Measurements from ENCODE around the gene GDF11.

Gene GDF11

GRCh38 chr12:55728939-55729818, 13.7 kb upstream of the GDF11 start, which contains the start of gene CD63:
Gene CD63 (minus strand): TSS chr12:55729009. CDS start chr12:55728341, 668 bp downstream.
- TF ChIP-seq, protein P1, sequence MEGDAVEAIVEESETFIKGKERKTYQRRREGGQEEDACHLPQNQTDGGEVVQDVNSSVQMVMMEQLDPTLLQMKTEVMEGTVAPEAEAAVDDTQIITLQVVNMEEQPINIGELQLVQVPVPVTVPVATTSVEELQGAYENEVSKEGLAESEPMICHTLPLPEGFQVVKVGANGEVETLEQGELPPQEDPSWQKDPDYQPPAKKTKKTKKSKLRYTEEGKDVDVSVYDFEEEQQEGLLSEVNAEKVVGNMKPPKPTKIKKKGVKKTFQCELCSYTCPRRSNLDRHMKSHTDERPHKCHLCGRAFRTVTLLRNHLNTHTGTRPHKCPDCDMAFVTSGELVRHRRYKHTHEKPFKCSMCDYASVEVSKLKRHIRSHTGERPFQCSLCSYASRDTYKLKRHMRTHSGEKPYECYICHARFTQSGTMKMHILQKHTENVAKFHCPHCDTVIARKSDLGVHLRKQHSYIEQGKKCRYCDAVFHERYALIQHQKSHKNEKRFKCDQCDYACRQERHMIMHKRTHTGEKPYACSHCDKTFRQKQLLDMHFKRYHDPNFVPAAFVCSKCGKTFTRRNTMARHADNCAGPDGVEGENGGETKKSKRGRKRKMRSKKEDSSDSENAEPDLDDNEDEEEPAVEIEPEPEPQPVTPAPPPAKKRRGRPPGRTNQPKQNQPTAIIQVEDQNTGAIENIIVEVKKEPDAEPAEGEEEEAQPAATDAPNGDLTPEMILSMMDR (IDR thresholded peaks at IDR 0.05; ENCODE audit: low read length, missing control alignments) = no peak
- peak within 1 kb of the TSS; percentile 93 for H3K4me3 ChIP-seq (replicated peaks; ENCODE audit: low read depth, low read length)
- DNase-seq (ENCODE audit: low read depth) = peak; percentile 96

- TF ChIP-seq, protein P1 (IDR thresholded peaks at IDR 0.05; ENCODE audit: low read length, missing control alignments) = no peak
- H3K4me3 ChIP-seq (replicated peaks; ENCODE audit: low read depth, low read length) = peak overlapping the region; percentile 93
- peak; percentile 65 for DNase-seq (ENCODE audit: low read depth)
Measured at GRCh38 chr12:55729819-55730818, 12.8 kb upstream of the GDF11 start.

GRCh38 chr12:55732288-55732687, 10.6 kb upstream of the GDF11 start:
- DNase-seq (ENCODE audit: low read depth) = no peak
- H3K4me3 ChIP-seq (replicated peaks; ENCODE audit: low read depth, low read length) = no peak overlapping the region
- TF ChIP-seq, protein P1 (IDR thresholded peaks at IDR 0.05; ENCODE audit: low read length, missing control alignments) = no peak

DNA sequence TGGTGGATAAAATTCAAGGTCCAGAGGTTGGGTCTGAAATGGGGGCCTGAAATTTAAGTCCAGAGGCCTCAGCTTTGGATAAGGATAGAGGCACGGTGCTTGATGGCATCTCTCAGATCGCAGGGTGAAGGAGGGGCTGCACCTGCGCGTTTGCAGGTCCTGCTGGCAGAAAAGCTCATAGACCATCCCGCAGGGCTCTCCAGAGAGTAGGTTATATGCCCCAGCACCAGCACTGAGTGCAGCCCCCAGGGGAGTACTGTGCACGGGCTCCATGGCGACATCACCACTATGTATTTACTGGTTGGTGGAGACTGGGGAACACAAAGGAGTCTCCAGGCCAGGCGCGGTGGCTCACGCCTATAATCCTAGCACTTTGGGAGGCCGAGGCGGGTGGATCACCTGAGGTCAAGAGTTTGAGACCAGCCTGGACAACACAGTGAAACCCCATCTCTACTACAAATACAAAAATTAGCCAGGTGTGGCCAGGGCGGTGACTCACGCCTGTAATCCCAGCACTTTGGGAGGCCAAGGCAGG, 9.8 kb upstream of the GDF11 start:
- TF ChIP-seq, protein P1 (IDR thresholded peaks at IDR 0.05; ENCODE audit: low read length, missing control alignments) = no peak
- no peak overlapping the region for H3K4me3 ChIP-seq (replicated peaks; ENCODE audit: low read depth, low read length)

GRCh38 chr12:55733858-55734257, 9.1 kb upstream of the GDF11 start:
- TF ChIP-seq, protein P1 (IDR thresholded peaks at IDR 0.05; ENCODE audit: low read length, missing control alignments) = no peak
- no peak overlapping the region for H3K4me3 ChIP-seq (replicated peaks; ENCODE audit: low read depth, low read length)
- no peak for DNase-seq (ENCODE audit: low read depth)

More for the DNA sequence above, 9.8 kb upstream of the GDF11 start:
- no peak for DNase-seq (ENCODE audit: low read depth)

DNA sequence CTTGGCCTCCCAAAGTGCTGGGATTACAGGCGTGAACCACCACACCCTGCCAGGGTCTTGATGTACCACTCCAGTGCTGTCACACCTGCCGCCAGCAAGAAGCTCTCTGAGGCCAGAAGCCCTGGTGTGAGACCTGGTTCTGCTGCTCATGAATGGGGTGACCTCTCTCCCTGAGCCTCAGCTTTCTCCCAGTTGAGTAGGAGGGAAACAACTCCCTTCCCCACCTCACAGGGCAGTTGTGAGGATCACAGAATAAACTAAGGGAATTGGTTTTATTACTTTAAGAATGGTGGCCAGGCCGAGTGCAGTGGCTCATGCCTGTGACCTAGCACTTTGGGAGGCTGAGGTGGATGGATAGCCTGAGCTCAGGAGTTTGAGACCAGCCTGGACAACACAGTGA, 8.3 kb upstream of the GDF11 start:
- no peak for DNase-seq (ENCODE audit: low read depth)
- TF ChIP-seq, protein P1 (IDR thresholded peaks at IDR 0.05; ENCODE audit: low read length, missing control alignments) = no peak
- H3K4me3 ChIP-seq (replicated peaks; ENCODE audit: low read depth, low read length) = no peak overlapping the region

All from fibroblast of pulmonary artery (primary cell).